Measurements from ENCODE around the gene CGREF1. TPM values are rescaled to one million over a fixed set of nuclear protein-coding genes. Genes with fewer than 3 reads are reported as not detected.

The CGREF1 gene
- total and polyA plus RNA-seq, 2 donors (not counting 3 experiments of a cell fraction or from before 2014, with no cell fraction given), result 2.9 to 5.8 TPM

- H3K79me2 ChIP-seq (ENCODE audit: control insufficient read depth, insufficient read depth, low read length), result no peaks in the 10 kb centered on the region
- ChIA-PET POLR2A (no interaction called here), CTCF (interaction anchor here (0.6 to 2.1 kb wide), 4 partner anchors 11 to 220 kb away, joined by 3 to 7 read pairs (median 5); partner anchors contain the start of gene OST4)
- H3K9ac ChIP-seq (replicated peaks; ENCODE audit: extremely low read depth, insufficient read depth, low read length), result no peak overlapping the region
- no peak overlapping the region for H3K4me3 ChIP-seq (replicated peaks in 1 of 3; ENCODE audit: insufficient read depth in 1 of 3, low read depth in 1 of 3, low read length in 3 of 3)
- no peaks in the 10 kb centered on the region for H3K27me3 ChIP-seq (ENCODE audit: control insufficient read depth in 2 of 2, insufficient read depth in 2 of 2, low read length in 2 of 2)
- TF ChIP-seq MYC (IDR thresholded peaks at IDR 0.05; ENCODE audit: low read depth, low read length) (no peak), EZH2 (IDR thresholded peaks at IDR 0.05; ENCODE audit: borderline replicate concordance, low read depth, low read length, severe bottlenecking) (no peak), JUN (IDR thresholded peaks at IDR 0.05; ENCODE audit: borderline replicate concordance, insufficient read depth, insufficient read length, low read depth) (no peak), FOS (IDR thresholded peaks at IDR 0.05; ENCODE audit: borderline replicate concordance, insufficient read depth, low read length) (no peak), POLR2AphosphoS5 (IDR thresholded peaks at IDR 0.05; ENCODE audit: insufficient read depth, low read depth, low read length) (no peak), POLR2A (IDR thresholded peaks at IDR 0.05; ENCODE audit: low read depth, low read length) (no peak), GATA2 (IDR thresholded peaks at IDR 0.05; ENCODE audit: insufficient read depth, insufficient read length, low read depth, low read length) (no peak)
- TF ChIP-seq, protein P1, sequence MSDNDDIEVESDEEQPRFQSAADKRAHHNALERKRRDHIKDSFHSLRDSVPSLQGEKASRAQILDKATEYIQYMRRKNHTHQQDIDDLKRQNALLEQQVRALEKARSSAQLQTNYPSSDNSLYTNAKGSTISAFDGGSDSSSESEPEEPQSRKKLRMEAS (IDR thresholded peaks at IDR 0.05; ENCODE audit: insufficient read depth, insufficient read length), result no peak
- TF ChIP-seq, protein P2, sequence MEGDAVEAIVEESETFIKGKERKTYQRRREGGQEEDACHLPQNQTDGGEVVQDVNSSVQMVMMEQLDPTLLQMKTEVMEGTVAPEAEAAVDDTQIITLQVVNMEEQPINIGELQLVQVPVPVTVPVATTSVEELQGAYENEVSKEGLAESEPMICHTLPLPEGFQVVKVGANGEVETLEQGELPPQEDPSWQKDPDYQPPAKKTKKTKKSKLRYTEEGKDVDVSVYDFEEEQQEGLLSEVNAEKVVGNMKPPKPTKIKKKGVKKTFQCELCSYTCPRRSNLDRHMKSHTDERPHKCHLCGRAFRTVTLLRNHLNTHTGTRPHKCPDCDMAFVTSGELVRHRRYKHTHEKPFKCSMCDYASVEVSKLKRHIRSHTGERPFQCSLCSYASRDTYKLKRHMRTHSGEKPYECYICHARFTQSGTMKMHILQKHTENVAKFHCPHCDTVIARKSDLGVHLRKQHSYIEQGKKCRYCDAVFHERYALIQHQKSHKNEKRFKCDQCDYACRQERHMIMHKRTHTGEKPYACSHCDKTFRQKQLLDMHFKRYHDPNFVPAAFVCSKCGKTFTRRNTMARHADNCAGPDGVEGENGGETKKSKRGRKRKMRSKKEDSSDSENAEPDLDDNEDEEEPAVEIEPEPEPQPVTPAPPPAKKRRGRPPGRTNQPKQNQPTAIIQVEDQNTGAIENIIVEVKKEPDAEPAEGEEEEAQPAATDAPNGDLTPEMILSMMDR (IDR thresholded peaks at IDR 0.05; ENCODE audit: extremely low read depth in 1 of 2, insufficient read depth in 1 of 2, low read depth in 1 of 2, low read length in 2 of 2), result no peak
- peaks cover 19% of the 10 kb centered on the region for H3K4me1 ChIP-seq (ENCODE audit: control insufficient read depth, extremely low read depth, insufficient read depth, low read length)
- dilution Hi-C loops (cut with MboI; ENCODE audit: extremely low pct_ligation_motif_present, low sequenced_read_pairs), result no loop called here
- H3K27ac ChIP-seq (ENCODE audit: insufficient read depth, low read depth, low read length), result no peak overlapping the region
- H3K4me2 ChIP-seq (ENCODE audit: insufficient read depth, low read length), result no peak overlapping the region
- DNase-seq (ENCODE audit: low read depth, low spot score) (no peak), FAIRE-seq (no peak)
- no peaks in the 10 kb centered on the region for H3K9me1 ChIP-seq (replicated peaks; ENCODE audit: control insufficient read depth, extremely low read depth, insufficient read depth, low read length)
- H4K20me1 ChIP-seq (replicated peaks; ENCODE audit: control insufficient read depth, extremely low read depth, insufficient read depth, low read length), result no peaks in the 10 kb centered on the region
- no peaks in the 10 kb centered on the region for H3K9me3 ChIP-seq (replicated peaks; ENCODE audit: control insufficient read depth, insufficient read depth, low read length)
- BruUV-seq (replicated peaks), result no TSS peak
- intact Hi-C loops (cut with micrococcal nuclease), result no loop called here
- H3K36me3 ChIP-seq (ENCODE audit: control insufficient read depth in 2 of 2, extremely low read depth in 1 of 2, insufficient read depth in 2 of 2, low read length in 2 of 2), result peaks cover 0 to 18% of the 10 kb centered on the region in 2 experiments
- H2AFZ ChIP-seq (ENCODE audit: low read depth, low read length), result no peak overlapping the region
These were observed 58.6 kb downstream of the CGREF1 start for GRCh38 chr2:27060323-27060722.

Measured in endothelial cell of umbilical vein (primary cell).